GM21576 (cell line): Measurements from ENCODE around the gene FAM83B.
"Not testable (repeated sequence)": the region's sequence is repeated elsewhere in the genome, so short reads cannot be mapped to it uniquely, and the experiment has no call there.

Experiments used
- ATAC-seq: cut with Tn5 transposase; IDR thresholded peaks from one replicate; pipeline ENCODE4 v1.9.1; 2021; ENCODE audit warnings: mild to moderate bottlenecking, moderate library complexity; ENCODE audit not compliant: unreplicated experiment

Gene FAM83B

GRCh38 chr6:54897462-54898189 is 51.1 kb downstream of the FAM83B start:
- ATAC-seq = no peak

- ATAC-seq = no peak
Observed at GRCh38 chr6:54898767-54899166, 52.2 kb downstream of the FAM83B start.

- ATAC-seq = no peak
Observed at GRCh38 chr6:54899442-54899841, 52.9 kb downstream of the FAM83B start.

- ATAC-seq = no peak
Observed at GRCh38 chr6:54899986-54900385, 53.4 kb downstream of the FAM83B start.

GRCh38 chr6:54900666-54901065 is 54.1 kb downstream of the FAM83B start:
- no peak for ATAC-seq

GRCh38 chr6:54903884-54904283 is 57.3 kb downstream of the FAM83B start:
- ATAC-seq = no peak

- no peak for ATAC-seq
Observed at GRCh38 chr6:54907355-54907754, 60.8 kb downstream of the FAM83B start.

- ATAC-seq = no peak
Observed at GRCh38 chr6:54909184-54909583, 62.6 kb downstream of the FAM83B start.

- ATAC-seq = no peak
Observed at GRCh38 chr6:54910431-54910884, 63.9 kb downstream of the FAM83B start.

- ATAC-seq = no peak
Observed at GRCh38 chr6:54910921-54911320, 64.3 kb downstream of the FAM83B start.

GRCh38 chr6:54913211-54913610 is 66.6 kb downstream of the FAM83B start:
- ATAC-seq = no peak

GRCh38 chr6:54916858-54917257 is 70.3 kb downstream of the FAM83B start:
- ATAC-seq = no peak

- ATAC-seq = no peak
Observed at GRCh38 chr6:54920628-54921027, 74.1 kb downstream of the FAM83B start.

GRCh38 chr6:54921891-54922290 is 75.3 kb downstream of the FAM83B start:
- no peak for ATAC-seq

- no peak for ATAC-seq
Observed at GRCh38 chr6:54929245-54929909, 82.8 kb downstream of the FAM83B start.

- ATAC-seq = no peak
Observed at GRCh38 chr6:54932622-54933021, 86.1 kb downstream of the FAM83B start.

- ATAC-seq = no peak
Observed at GRCh38 chr6:54935739-54936138, 89.2 kb downstream of the FAM83B start.

- no peak for ATAC-seq
Observed at GRCh38 chr6:54937371-54937770, 90.8 kb downstream of the FAM83B start.

- ATAC-seq = no peak
Observed at GRCh38 chr6:54957698-54958097, 111.1 kb downstream of the FAM83B start.

GRCh38 chr6:54958446-54958845 is 111.9 kb downstream of the FAM83B start:
- ATAC-seq = no peak

GRCh38 chr6:54959820-54960219 is 113.2 kb downstream of the FAM83B start:
- no peak for ATAC-seq

GRCh38 chr6:54961372-54961771 is 114.8 kb downstream of the FAM83B start:
- not testable (repeated sequence) for ATAC-seq
